ENCODE results near the gene ARHGAP24. TPM values are rescaled to one million over a fixed set of nuclear protein-coding genes. Genes with fewer than 3 reads are reported as not detected.

The ARHGAP24 gene
- total and polyA plus RNA-seq, 2 donors (not counting 3 experiments of a cell fraction or from before 2014, with no cell fraction given): 52.1 to 79.4 TPM

- no peaks in the 10 kb centered on the region for H3K79me2 ChIP-seq (ENCODE audit: control insufficient read depth, insufficient read depth, low read length)
- H4K20me1 ChIP-seq (replicated peaks; ENCODE audit: control insufficient read depth, extremely low read depth, insufficient read depth, low read length): no peaks in the 10 kb centered on the region
- no peak overlapping the region for H2AFZ ChIP-seq (ENCODE audit: low read depth, low read length)
- no peaks in the 10 kb centered on the region for H3K36me3 ChIP-seq (ENCODE audit: control insufficient read depth in 2 of 2, extremely low read depth in 1 of 2, insufficient read depth in 2 of 2, low read length in 2 of 2)
- no peak overlapping the region for H3K4me2 ChIP-seq (ENCODE audit: insufficient read depth, low read length)
- intact Hi-C loops (cut with micrococcal nuclease) (no loop called here), dilution Hi-C loops (cut with MboI; ENCODE audit: extremely low pct_ligation_motif_present, low sequenced_read_pairs) (no loop called here)
- FAIRE-seq (no peak), DNase-seq (ENCODE audit: low read depth, low spot score) (no peak)
- no peak overlapping the region for H3K4me3 ChIP-seq (replicated peaks in 1 of 3; ENCODE audit: insufficient read depth in 1 of 3, low read depth in 1 of 3, low read length in 3 of 3)
- ChIA-PET CTCF (interaction anchor here (0.7 kb wide), 1 partner anchor 90 kb away, joined by 3 read pairs; no protein-coding TSS in a partner anchor), POLR2A (no interaction called here)
- no peak overlapping the region for H3K9ac ChIP-seq (replicated peaks; ENCODE audit: extremely low read depth, insufficient read depth, low read length)
- no peak for TF ChIP-seq POLR2AphosphoS5 (IDR thresholded peaks at IDR 0.05; ENCODE audit: insufficient read depth, low read depth, low read length)
- no peak for TF ChIP-seq FOS (IDR thresholded peaks at IDR 0.05; ENCODE audit: borderline replicate concordance, insufficient read depth, low read length)
- TF ChIP-seq GATA2 (IDR thresholded peaks at IDR 0.05; ENCODE audit: insufficient read depth, insufficient read length, low read depth, low read length): no peak
- TF ChIP-seq MYC (IDR thresholded peaks at IDR 0.05; ENCODE audit: low read depth, low read length): no peak
- no peak for TF ChIP-seq EZH2 (IDR thresholded peaks at IDR 0.05; ENCODE audit: borderline replicate concordance, low read depth, low read length, severe bottlenecking)
- no peak for TF ChIP-seq CTCF (IDR thresholded peaks at IDR 0.05; ENCODE audit: extremely low read depth in 1 of 2, insufficient read depth in 1 of 2, low read depth in 1 of 2, low read length in 2 of 2)
- no peak for TF ChIP-seq MAX (IDR thresholded peaks at IDR 0.05; ENCODE audit: insufficient read depth, insufficient read length)
- no peak for TF ChIP-seq JUN (IDR thresholded peaks at IDR 0.05; ENCODE audit: borderline replicate concordance, insufficient read depth, insufficient read length, low read depth)
- no peak for TF ChIP-seq POLR2A (IDR thresholded peaks at IDR 0.05; ENCODE audit: low read depth, low read length)
- H3K9me3 ChIP-seq (replicated peaks; ENCODE audit: control insufficient read depth, insufficient read depth, low read length): no peaks in the 10 kb centered on the region
- H3K27ac ChIP-seq (ENCODE audit: insufficient read depth, low read depth, low read length): no peak overlapping the region
- BruUV-seq (replicated peaks): no TSS peak
- H3K4me1 ChIP-seq (ENCODE audit: control insufficient read depth, extremely low read depth, insufficient read depth, low read length): no peaks in the 10 kb centered on the region
- no peaks in the 10 kb centered on the region for H3K9me1 ChIP-seq (replicated peaks; ENCODE audit: control insufficient read depth, extremely low read depth, insufficient read depth, low read length)
- H3K27me3 ChIP-seq (ENCODE audit: control insufficient read depth in 2 of 2, insufficient read depth in 2 of 2, low read length in 2 of 2): peaks cover 0 to 1% of the 10 kb centered on the region in 2 experiments
Observed at GRCh38 chr4:85522277-85522676, 47.3 kb downstream of the ARHGAP24 start.

All from endothelial cell of umbilical vein (primary cell).